ENCODE measurements around the gene SPATC1L. TPM values are rescaled to one million over a fixed set of nuclear protein-coding genes. Genes with fewer than 3 reads are reported as not detected.
"Not testable (repeated sequence)": the region's sequence is repeated elsewhere in the genome, so short reads cannot be mapped to it uniquely, and the experiment has no call there.

SPATC1L gene
- total RNA-seq, 1 experiment from 2014 or later = 4.3 TPM

GRCh38 chr21:46176443-46177129 is 7.7 kb downstream of the SPATC1L start:
- in situ Hi-C loops (cut with HindIII; ENCODE audit: low pct_unique_long_range_greater_than_20kb, low sequenced_read_pairs); DNase-seq (ENCODE audit: low read depth, low spot score): not testable (repeated sequence)

DNA sequence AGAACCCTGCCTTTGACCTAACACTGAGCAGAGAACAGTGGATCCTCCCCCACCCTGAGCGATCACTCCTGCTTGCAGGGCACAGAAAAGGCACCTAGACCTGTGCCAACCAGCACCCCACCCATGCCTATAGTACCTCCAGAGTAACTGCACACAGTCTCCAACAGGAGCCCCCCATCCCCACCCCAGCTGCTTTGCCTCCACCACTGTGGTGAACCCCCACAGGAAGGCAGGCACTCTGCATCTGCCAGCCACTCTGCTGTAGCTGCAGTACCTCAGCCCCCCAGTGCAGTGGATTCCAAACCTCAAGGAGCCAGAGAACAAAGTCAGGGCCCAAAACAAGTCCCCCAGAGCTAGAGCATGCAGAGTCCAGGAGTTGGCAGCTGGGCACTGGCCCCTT is 10.7 kb downstream of the SPATC1L start:
- no peak for DNase-seq (ENCODE audit: low read depth, low spot score)
- in situ Hi-C loops (cut with HindIII; ENCODE audit: low pct_unique_long_range_greater_than_20kb, low sequenced_read_pairs) = no loop called here

- in situ Hi-C loops (cut with HindIII; ENCODE audit: low pct_unique_long_range_greater_than_20kb, low sequenced_read_pairs) = no loop called here
These were observed 11.3 kb downstream of the SPATC1L start for GRCh38 chr21:46172863-46173528.

DNA sequence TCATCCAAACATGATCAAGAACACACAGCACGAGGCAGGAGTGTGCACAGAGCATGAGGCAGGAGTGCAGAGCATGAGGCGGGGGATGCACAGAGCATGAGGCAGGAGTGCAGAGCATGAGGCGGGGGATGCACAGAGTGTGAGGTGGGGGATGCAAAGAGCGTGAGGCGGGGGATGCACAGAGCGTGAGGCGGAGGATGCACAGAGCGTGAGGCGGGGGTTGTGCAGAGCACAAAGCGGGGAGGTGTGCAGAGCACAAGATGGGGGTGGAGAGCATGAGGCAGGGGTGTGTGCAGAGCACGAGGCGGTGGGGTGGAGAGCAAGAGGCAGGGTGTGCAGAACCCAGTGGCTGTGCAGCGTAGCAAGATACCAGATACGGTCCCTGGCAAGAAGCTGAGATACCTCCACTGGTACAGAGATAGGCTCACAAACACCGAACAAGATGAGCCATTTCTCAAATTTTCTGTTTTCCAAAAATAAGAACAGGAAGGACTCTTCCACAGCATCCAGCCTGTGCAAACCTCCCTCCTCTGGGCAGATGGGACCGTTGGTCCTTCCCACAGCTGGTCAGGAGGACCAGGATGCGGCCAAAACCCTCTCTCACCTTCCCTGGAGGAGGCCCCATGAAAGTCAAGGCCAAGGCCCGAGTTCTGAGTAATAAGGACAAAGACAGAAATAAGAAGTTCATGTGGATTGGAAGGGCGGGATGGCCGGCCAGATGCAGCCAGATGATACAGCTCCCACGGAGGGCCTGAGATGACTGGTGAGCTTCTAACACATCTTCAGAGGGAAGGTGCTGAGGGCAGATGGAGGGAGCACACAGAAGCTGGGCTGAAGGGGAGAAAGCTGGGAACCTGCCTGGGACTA is 12.0 kb downstream of the SPATC1L start:
- no peak for DNase-seq (ENCODE audit: low read depth, low spot score)
- in situ Hi-C loops (cut with HindIII; ENCODE audit: low pct_unique_long_range_greater_than_20kb, low sequenced_read_pairs) = no loop called here

More at GRCh38 chr21:46172863-46173528, 11.3 kb downstream of the SPATC1L start:
- DNase-seq (ENCODE audit: low read depth, low spot score) = no peak

DNA sequence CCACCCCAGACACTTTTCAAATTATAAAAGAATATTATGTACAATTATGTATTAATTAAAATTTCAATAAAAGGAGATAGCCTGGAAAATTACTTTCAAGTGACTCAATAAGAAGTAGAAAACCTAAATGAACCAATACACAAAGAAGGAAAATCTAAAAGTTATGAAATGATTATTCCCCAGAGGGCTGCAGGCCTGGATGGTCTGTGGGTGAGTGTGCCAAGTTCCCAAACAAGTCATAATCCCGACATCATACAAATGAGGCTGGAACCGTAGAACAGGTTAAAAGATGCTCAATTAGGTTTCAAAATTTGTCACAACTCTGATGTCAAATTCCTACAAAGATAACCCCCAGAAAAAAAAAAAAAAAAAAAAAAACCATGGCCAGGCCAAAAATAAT is 12.7 kb downstream of the SPATC1L start:
- in situ Hi-C loops (cut with HindIII; ENCODE audit: low pct_unique_long_range_greater_than_20kb, low sequenced_read_pairs) = no loop called here
- DNase-seq (ENCODE audit: low read depth, low spot score) = no peak

- DNase-seq (ENCODE audit: low read depth, low spot score); in situ Hi-C loops (cut with HindIII; ENCODE audit: low pct_unique_long_range_greater_than_20kb, low sequenced_read_pairs): not testable (repeated sequence)
These were observed 13.6 kb downstream of the SPATC1L start for GRCh38 chr21:46170436-46171193.

DNA sequence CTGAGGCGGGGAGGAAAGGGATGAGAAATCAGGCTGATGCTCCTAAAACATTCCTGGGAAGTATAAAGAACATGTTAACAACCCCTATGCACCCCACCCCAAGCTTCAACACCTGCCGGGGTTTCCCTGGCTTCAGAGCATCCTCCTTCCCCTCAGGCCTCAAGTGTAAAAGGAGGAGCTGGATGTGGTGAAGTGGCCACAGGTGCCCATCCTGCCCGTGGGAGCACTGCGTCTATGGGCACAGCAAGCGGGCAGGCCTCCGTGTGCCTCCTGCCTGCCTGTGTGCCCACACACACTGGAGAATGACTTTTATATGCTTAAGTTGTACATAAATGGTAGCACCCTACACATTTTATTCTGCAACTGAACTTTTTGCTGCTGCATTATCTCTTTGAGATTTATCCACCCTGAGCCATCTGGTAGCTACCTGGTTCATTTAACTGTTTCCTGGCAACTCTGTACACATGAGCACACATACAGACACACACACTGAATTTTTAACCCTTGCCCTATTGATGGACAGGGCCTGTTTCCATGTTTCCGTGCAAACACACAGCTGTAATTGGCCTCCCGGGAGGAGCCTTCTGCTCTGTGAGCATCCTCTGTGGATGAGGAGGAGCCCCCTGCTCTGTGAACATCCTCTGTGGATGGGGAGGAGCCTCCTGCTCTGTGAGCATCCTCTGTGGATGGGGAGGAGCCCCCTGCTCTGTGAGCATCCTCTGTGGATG is 15.4 kb downstream of the SPATC1L start:
- in situ Hi-C loops (cut with HindIII; ENCODE audit: low pct_unique_long_range_greater_than_20kb, low sequenced_read_pairs) = no loop called here
- DNase-seq (ENCODE audit: low read depth, low spot score) = no peak

DNA sequence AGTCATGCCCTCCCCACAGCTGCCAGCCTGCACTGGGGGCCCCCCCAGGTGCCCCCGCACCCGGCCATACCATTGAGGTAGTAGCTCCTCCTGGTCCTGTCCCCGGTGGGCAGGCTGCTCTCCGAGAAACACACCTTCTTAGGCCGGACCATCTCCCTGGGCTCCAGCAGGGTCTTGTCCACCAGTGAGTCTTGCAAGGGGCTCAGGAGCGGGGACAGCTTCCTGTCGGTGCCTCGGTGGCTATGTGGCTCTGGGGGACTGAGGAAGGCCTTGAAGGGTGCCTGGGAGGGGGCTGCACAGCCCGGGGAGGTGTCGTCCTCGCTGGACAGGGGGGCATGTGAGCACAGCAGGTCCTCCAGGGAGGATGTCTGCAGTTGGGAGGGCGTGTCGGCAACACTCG is 16.0 kb downstream of the SPATC1L start:
- no peak for DNase-seq (ENCODE audit: low read depth, low spot score)
- in situ Hi-C loops (cut with HindIII; ENCODE audit: low pct_unique_long_range_greater_than_20kb, low sequenced_read_pairs) = no loop called here

DNA sequence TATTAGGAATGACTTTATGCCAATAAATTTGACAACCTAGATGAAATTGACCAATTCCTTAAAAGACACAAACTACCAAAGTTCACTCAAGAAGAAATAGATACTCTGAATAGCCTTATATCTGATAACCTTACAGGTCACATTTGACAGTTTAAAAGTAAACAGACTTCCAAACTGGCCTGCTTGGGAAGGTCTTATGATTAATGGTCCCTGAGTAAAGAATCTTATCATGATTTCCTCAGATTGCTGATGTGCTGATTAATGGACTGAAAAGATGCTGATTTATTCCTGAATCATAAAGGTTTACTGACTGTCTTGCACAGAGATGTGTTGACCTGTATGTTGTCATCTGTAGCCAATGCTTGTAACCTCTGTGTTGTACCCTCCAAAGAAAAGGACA is 19.2 kb downstream of the SPATC1L start:
- DNase-seq (ENCODE audit: low read depth, low spot score) = no peak
- in situ Hi-C loops (cut with HindIII; ENCODE audit: low pct_unique_long_range_greater_than_20kb, low sequenced_read_pairs) = no loop called here

DNA sequence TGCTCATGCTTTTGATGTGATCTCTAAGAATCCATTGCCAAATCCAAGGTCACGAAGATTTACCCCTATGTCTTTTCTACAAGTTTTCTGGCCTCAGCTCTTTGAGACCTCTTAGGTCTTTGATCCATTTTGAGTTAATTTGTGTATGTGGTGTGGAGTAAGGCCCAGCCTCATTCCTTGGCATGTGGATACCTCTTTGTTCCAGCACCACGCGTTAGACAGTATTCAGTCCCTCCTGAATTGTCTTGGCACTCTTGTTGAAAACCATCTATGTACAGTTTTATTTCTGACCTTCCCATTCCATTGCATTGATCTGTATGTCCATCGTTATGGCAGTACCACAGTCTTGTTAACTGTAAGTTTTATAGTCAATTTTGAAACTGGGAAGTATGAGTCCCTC is 20.9 kb downstream of the SPATC1L start:
- in situ Hi-C loops (cut with HindIII; ENCODE audit: low pct_unique_long_range_greater_than_20kb, low sequenced_read_pairs) = no loop called here
- DNase-seq (ENCODE audit: low read depth, low spot score) = no peak

GRCh38 chr21:46161633-46162592 is 22.3 kb downstream of the SPATC1L start:
- no peak for DNase-seq (ENCODE audit: low read depth, low spot score)
- in situ Hi-C loops (cut with HindIII; ENCODE audit: low pct_unique_long_range_greater_than_20kb, low sequenced_read_pairs) = no loop called here

- no peak for DNase-seq (ENCODE audit: low read depth, low spot score)
- in situ Hi-C loops (cut with HindIII; ENCODE audit: low pct_unique_long_range_greater_than_20kb, low sequenced_read_pairs) = no loop called here
These were observed 23.2 kb downstream of the SPATC1L start for GRCh38 chr21:46160907-46161632.

- no peak for DNase-seq (ENCODE audit: low read depth, low spot score)
- in situ Hi-C loops (cut with HindIII; ENCODE audit: low pct_unique_long_range_greater_than_20kb, low sequenced_read_pairs) = no loop called here
These were observed 23.7 kb downstream of the SPATC1L start for GRCh38 chr21:46160657-46160906.

- in situ Hi-C loops (cut with HindIII; ENCODE audit: low pct_unique_long_range_greater_than_20kb, low sequenced_read_pairs) = no loop called here
These were observed 24.2 kb downstream of the SPATC1L start for GRCh38 chr21:46159841-46160656.

DNA sequence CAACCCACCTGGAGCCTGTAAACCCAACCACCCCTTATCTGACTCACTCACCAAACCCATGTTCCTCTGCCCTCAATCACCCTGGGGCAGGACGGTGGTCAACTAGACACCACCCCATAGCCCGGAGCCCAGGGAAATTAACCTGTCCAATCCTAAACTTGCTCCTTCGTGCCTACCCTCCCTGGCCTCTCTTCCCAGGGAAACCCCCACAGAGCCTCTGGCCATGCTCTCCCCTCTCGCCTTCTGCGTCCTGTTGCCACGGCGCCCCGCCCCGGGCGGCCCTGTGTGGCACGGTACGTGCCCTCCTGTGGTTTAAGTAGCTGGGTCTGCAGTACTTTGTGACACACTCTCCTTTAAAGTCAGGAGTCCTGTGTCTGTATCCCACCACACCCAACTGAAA is 24.9 kb downstream of the SPATC1L start:
- in situ Hi-C loops (cut with HindIII; ENCODE audit: low pct_unique_long_range_greater_than_20kb, low sequenced_read_pairs) = no loop called here
- DNase-seq (ENCODE audit: low read depth, low spot score) = no peak

More at GRCh38 chr21:46159841-46160656, 24.2 kb downstream of the SPATC1L start:
- no peak for DNase-seq (ENCODE audit: low read depth, low spot score)
